ENCODE data around the gene PSMC5. TPM values are rescaled to one million over a fixed set of nuclear protein-coding genes. Genes with fewer than 3 reads are reported as not detected.

PSMC5 gene
- total RNA-seq: 52.4 and 91.7 TPM in 2 replicates

GRCh38 chr17:63827002-63827800 lies at the start of gene PSMC5, which contains the start of gene FTSJ3:
Gene PSMC5, plus strand, starts transcription at chr17:63827431. Its CDS starts 60 bp downstream, at chr17:63827491.
Gene FTSJ3, minus strand, starts transcription at chr17:63827663. Its CDS starts 761 bp downstream, at chr17:63826902.

GRCh38 chr17:63842540-63843386 lies 15.5 kb downstream of the PSMC5 start, which contains the start of gene SMARCD2:
Gene SMARCD2, minus strand, starts transcription at chr17:63842685. Its CDS starts 11 bp downstream, at chr17:63842674.

DNA sequence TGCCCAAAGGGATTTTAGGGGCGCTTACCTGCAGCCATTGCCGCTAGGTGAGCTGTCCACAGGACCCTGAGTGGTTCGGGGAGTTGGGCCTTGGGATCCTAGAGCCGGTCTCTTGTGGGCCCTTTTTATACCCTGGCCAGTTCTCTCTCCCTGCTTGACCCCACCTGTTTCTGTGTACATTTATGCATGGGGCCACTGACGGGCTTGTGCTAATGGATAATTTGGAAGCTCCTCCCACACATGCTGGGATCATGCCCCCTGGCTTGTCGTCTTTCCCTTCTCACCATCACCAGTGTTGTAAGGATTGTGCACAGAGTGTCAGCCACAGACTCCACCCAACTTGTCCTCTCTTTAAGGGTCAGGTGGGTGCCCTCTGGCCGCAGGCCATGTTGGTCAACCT lies 46.3 kb downstream of the PSMC5 start, which contains the start of gene CSH2:
CSH2 (minus strand) TSS at position 101 of the 400 bp plus-strand sequence; CDS start at position 38, 63 bp downstream.

Other genes with a start within 250 kb of the PSMC5 start
- 15.7 and 29.0 TPM in 2 replicates for gene TACO1, start 226.5 kb upstream of the PSMC5 start, total RNA-seq
- gene MAP3K3, start 205.0 kb upstream of the PSMC5 start, total RNA-seq: 15.0 and 16.7 TPM in 2 replicates
- 9.2 and 30.8 TPM in 2 replicates for gene LIMD2, start 127.3 kb upstream of the PSMC5 start, total RNA-seq
- 12.2 and 13.2 TPM in 2 replicates for gene STRADA, start 85.6 kb upstream of the PSMC5 start, total RNA-seq
- gene CCDC47, start 53.8 kb upstream of the PSMC5 start, total RNA-seq: 24.7 and 29.5 TPM in 2 replicates
- gene DDX42, start 53.3 kb upstream of the PSMC5 start, total RNA-seq: 25.2 and 28.5 TPM in 2 replicates
- gene FTSJ3, start 232 bp downstream of the PSMC5 start, total RNA-seq: 45.0 and 48.1 TPM in 2 replicates
- gene SMARCD2, start 15.3 kb downstream of the PSMC5 start, total RNA-seq: 102 and 138 TPM in 2 replicates
- gene CSH2, start 46.2 kb downstream of the PSMC5 start, total RNA-seq: not detected in 2 replicates
- not detected in 2 replicates for gene GH2, start 54.5 kb downstream of the PSMC5 start, total RNA-seq
- gene CSH1, start 69.1 kb downstream of the PSMC5 start, total RNA-seq: 0.08 TPM in 1 of 2 replicates, not detected in the other
- gene CSHL1, start 83.8 kb downstream of the PSMC5 start, total RNA-seq: not detected in 2 replicates
- not detected in 2 replicates for gene GH1, start 91.4 kb downstream of the PSMC5 start, total RNA-seq
- 1.3 TPM in 1 of 2 replicates, not detected in the other for gene CD79B, start 104.9 kb downstream of the PSMC5 start, total RNA-seq
- gene SCN4A, start 145.5 kb downstream of the PSMC5 start, total RNA-seq: not detected in 2 replicates
- gene PRR29, start 170.9 kb downstream of the PSMC5 start, total RNA-seq: 0.19 TPM in 1 of 2 replicates, not detected in the other
- gene ICAM2, start 193.2 kb downstream of the PSMC5 start, total RNA-seq: 0.15 and 0.16 TPM in 2 replicates